GM12891 (cell line): Measurements from ENCODE around the gene EIF4E2.

Source experiments
- DNase-seq: peaks from one replicate; pipeline ENCODE4 v3.0.0; 2011; ENCODE audit warnings: low spot score; ENCODE audit not compliant: insufficient read length
- FAIRE-seq: peaks from 2 replicates; lab custom pipeline; 2011; peaks lifted over from hg19 to GRCh38; lab: Jason Lieb, UNC
- PAX5 ChIP-seq: IDR thresholded peaks from 2 replicates; pipeline ENCODE4 v1.6.1; 2011; ENCODE audit warnings: low read length, moderate library complexity, mild to moderate bottlenecking; ENCODE audit not compliant: insufficient read depth, severe bottlenecking
- POLR2A ChIP-seq: IDR thresholded peaks from 2 replicates; pipeline ENCODE4 v1.6.1; 2011; ENCODE audit warnings: low read depth, low read length, control low read depth
- POLR2AphosphoS5 ChIP-seq: IDR thresholded peaks from 2 replicates; pipeline ENCODE4 v1.6.1; 2011; ENCODE audit warnings: low read depth, low read length, control low read depth
- POU2F2 ChIP-seq: IDR thresholded peaks from 2 replicates; pipeline ENCODE4 v1.6.1; 2011; ENCODE audit warnings: low read depth, mild to moderate bottlenecking, control low read depth, low read length, moderate library complexity
- SPI1 ChIP-seq: IDR thresholded peaks from 2 replicates; pipeline ENCODE4 v1.6.1; 2011; ENCODE audit warnings: low read depth, low read length, control low read depth
- TAF1 ChIP-seq: IDR thresholded peaks from 2 replicates; pipeline ENCODE4 v1.6.1; 2011; ENCODE audit warnings: low read depth, low read length, control low read depth

The EIF4E2 gene

GRCh38 chr2:232521959-232522622 is 28.4 kb upstream of the EIF4E2 start:
- TF ChIP-seq POU2F2, result no peak
- TF ChIP-seq PAX5, result no peak
- no peak for TF ChIP-seq POLR2A
- TF ChIP-seq POLR2AphosphoS5, result no peak
- TF ChIP-seq TAF1, result no peak
- TF ChIP-seq SPI1, result no peak
- DNase-seq (peak; percentile 92), FAIRE-seq (no peak)

GRCh38 chr2:232522623-232523401 is 27.7 kb upstream of the EIF4E2 start:
- DNase-seq, result no peak
- FAIRE-seq, result no peak
- no peak for TF ChIP-seq POLR2AphosphoS5
- TF ChIP-seq POU2F2, result no peak
- no peak for TF ChIP-seq POLR2A
- TF ChIP-seq SPI1, result no peak
- TF ChIP-seq TAF1, result no peak
- TF ChIP-seq PAX5, result no peak

- DNase-seq (no peak), FAIRE-seq (no peak)
- no peak for TF ChIP-seq POLR2A
- no peak for TF ChIP-seq TAF1
- TF ChIP-seq SPI1, result no peak
- no peak for TF ChIP-seq POU2F2
- TF ChIP-seq POLR2AphosphoS5, result no peak
- TF ChIP-seq PAX5, result no peak
These were observed 27.1 kb upstream of the EIF4E2 start for GRCh38 chr2:232523402-232523681.

GRCh38 chr2:232523682-232524597 is 26.5 kb upstream of the EIF4E2 start:
- FAIRE-seq (no peak), DNase-seq (peak; percentile 63)
- TF ChIP-seq POLR2A (no peak), POU2F2 (no peak), PAX5 (no peak), SPI1 (no peak)

GRCh38 chr2:232524771-232525170 is 25.7 kb upstream of the EIF4E2 start:
- DNase-seq (no peak), FAIRE-seq (no peak)
- TF ChIP-seq SPI1 (no peak), POLR2AphosphoS5 (no peak), POU2F2 (no peak), TAF1 (no peak), PAX5 (no peak), POLR2A (no peak)

- no peak for DNase-seq
- no peak for TF ChIP-seq POLR2AphosphoS5
- TF ChIP-seq PAX5, result no peak
- no peak for TF ChIP-seq SPI1
- no peak for TF ChIP-seq TAF1
- no peak for TF ChIP-seq POU2F2
- no peak for TF ChIP-seq POLR2A
- no peak for FAIRE-seq
These were observed 25.3 kb upstream of the EIF4E2 start for GRCh38 chr2:232525199-232525598.

GRCh38 chr2:232525791-232526371 is 24.6 kb upstream of the EIF4E2 start, which contains the start of gene CHRND:
Gene CHRND, plus strand, starts transcription at chr2:232526160. Its CDS starts 56 bp downstream, at chr2:232526216.
- FAIRE-seq, result no peak
- no peak for DNase-seq

GRCh38 chr2:232526372-232526941 is 24.0 kb upstream of the EIF4E2 start:
- no peak for FAIRE-seq
- TF ChIP-seq PAX5, result no peak
- TF ChIP-seq SPI1, result no peak
- TF ChIP-seq POU2F2, result no peak
- TF ChIP-seq POLR2AphosphoS5, result no peak
- no peak for TF ChIP-seq TAF1
- no peak for TF ChIP-seq POLR2A
- no peak for DNase-seq

More at GRCh38 chr2:232525791-232526371, 24.6 kb upstream of the EIF4E2 start, which contains the start of gene CHRND:
- TF ChIP-seq POU2F2 (no peak), TAF1 (no peak), POLR2AphosphoS5 (no peak), POLR2A (no peak)

GRCh38 chr2:232527905-232528470 is 22.5 kb upstream of the EIF4E2 start:
- TF ChIP-seq TAF1 (no peak), SPI1 (no peak), POLR2A (no peak), POLR2AphosphoS5 (no peak), PAX5 (no peak), POU2F2 (no peak)
- no peak for DNase-seq
- FAIRE-seq, result no peak
